Measurements from ENCODE around the gene FSD1.

GRCh38 chr19:4294389-4294788 is 10.0 kb upstream of the FSD1 start:
- no peak for TF ChIP-seq CTCF (conservative IDR thresholded peaks at IDR 0.05)
- TF ChIP-seq EZH2 (IDR thresholded peaks at IDR 0.05; ENCODE audit: low read depth) = no peak

Measured in PC-9 (cell line).